Measurements from ENCODE around the gene ADM2. TPM values are rescaled to one million over a fixed set of nuclear protein-coding genes. Genes with fewer than 3 reads are reported as not detected.

ADM2 gene
- total RNA-seq, 1 donor: 9.4 TPM

- Histone ChIP-seq H3K4me1 (ENCODE audit: insufficient read depth, low read length) (no peaks in the 10 kb centered on the region), H3K27me3 (ENCODE audit: insufficient read depth, low read length) (peaks cover 13% of the 10 kb centered on the region), H3K4me2 (ENCODE audit: insufficient read depth, low read length) (no peak overlapping the region), H3K36me3 (ENCODE audit: insufficient read depth, low read length) (no peaks in the 10 kb centered on the region), H3K79me2 (ENCODE audit: insufficient read depth, low read length) (no peaks in the 10 kb centered on the region), H3K9me3 (ENCODE audit: low read depth, low read length) (no peaks in the 10 kb centered on the region), H2AFZ (ENCODE audit: low read length) (no peak overlapping the region), H3K4me3 (ENCODE audit: insufficient read depth, low read length) (no peak overlapping the region), H4K20me1 (ENCODE audit: insufficient read depth, low read length) (no peaks in the 10 kb centered on the region), H3K27ac (ENCODE audit: low read depth, low read length) (no peak overlapping the region)
- peak; percentile 82 for DNase-seq (ENCODE audit: insufficient read length, low spot score, missing footprints)
- TF ChIP-seq CTCF (IDR thresholded peaks at IDR 0.05; ENCODE audit: extremely low read depth, low read depth, low read length): no peak
These were observed 2.9 kb downstream of the ADM2 start for GRCh38 chr22:50483977-50484853.

DNA sequence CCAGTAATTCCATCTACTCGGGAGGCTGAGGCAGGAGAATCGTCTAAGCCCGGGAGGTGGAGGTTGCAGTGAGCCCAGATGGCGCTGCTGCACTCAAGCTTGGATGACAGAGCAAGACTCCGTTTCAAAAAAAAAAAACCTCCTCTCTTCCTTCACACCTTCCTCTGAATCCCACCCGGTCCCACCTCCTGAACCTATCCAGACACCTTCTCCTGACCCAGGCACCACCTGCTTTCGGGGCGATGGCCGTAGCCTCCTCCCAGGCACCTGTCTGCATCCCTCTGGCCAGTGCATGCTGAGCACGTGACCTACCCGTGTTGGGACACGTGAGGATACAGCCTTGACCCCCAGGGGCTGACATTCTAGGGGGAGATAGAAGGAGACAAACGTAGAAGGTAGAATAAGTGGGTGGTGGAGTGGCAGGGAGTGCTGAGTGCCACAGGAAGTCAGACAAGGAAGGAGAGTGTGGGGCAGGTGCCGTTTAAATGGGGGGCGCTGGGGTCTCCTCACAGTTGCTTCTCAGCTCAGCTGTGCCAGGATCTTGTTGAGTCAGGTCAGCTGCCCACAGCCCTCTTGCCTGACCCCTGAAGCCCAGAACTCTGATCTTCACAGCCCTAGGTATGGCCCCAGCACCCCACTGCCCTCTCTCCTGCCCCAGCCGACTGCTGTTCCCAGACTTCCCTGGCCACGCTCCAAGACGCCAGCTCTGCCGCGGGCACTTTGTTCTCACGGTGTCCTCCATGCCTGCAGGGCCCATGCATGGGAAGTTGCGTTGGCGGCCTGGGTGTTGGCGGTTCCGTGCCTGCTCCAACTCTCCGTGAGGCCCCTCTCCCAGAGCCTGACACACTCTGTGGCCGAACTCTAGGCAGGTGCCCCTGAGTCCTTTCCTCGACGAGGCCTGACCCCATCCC is 4.1 kb downstream of the ADM2 start:
- peak; percentile 86 for DNase-seq (ENCODE audit: insufficient read length, low spot score, missing footprints)
- Histone ChIP-seq H3K4me1 (ENCODE audit: insufficient read depth, low read length) (no peaks in the 10 kb centered on the region), H3K9me3 (ENCODE audit: low read depth, low read length) (no peaks in the 10 kb centered on the region), H3K27me3 (ENCODE audit: insufficient read depth, low read length) (peaks cover 8% of the 10 kb centered on the region), H3K27ac (ENCODE audit: low read depth, low read length) (no peak overlapping the region), H3K4me3 (ENCODE audit: insufficient read depth, low read length) (no peak overlapping the region), H3K36me3 (ENCODE audit: insufficient read depth, low read length) (no peaks in the 10 kb centered on the region), H3K79me2 (ENCODE audit: insufficient read depth, low read length) (no peaks in the 10 kb centered on the region), H4K20me1 (ENCODE audit: insufficient read depth, low read length) (no peaks in the 10 kb centered on the region), H3K4me2 (ENCODE audit: insufficient read depth, low read length) (no peak overlapping the region), H2AFZ (ENCODE audit: low read length) (no peak overlapping the region)
- no peak for TF ChIP-seq CTCF (IDR thresholded peaks at IDR 0.05; ENCODE audit: extremely low read depth, low read depth, low read length)

DNA sequence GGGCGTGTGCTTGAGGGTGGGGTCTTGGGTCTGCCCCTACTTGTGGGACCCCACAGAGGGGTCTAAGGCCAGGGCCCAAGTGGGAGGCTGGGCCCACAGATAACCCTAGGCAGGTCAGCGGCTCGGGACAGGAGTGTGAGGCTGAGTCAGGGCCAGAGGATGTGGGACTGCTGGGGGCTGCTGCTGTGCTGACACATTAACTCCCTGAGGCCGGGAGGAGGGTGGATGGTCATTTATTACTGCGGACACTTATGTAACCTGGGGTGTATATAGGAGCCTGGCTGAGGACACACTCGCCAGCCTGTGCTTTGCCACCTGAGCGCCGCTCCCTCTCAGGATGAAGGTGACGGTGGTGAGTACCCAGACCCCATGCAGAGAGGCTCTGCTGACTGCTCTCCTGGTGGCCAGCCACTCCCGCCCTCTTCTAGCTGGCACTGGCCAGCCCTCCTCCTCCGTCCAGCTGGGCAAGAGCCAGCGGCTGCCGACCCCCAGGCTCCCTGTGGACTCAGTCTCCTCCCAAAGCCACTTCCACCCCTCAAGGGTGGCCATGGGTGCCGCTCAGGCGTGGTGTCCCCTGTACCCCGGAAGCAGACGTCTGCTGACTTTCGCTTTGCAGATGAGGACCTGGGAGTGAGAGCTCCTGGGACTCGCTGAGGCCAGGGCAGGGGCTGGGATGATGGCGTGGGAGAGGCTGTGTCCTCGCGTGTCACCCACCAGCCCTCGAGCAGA is 5.4 kb downstream of the ADM2 start, which contains the start of gene MIOX:
TSS of gene MIOX (plus strand) at position 299 of the 729 bp plus-strand sequence. CDS start at position 338, 39 bp downstream.
- no peaks in the 10 kb centered on the region for H4K20me1 ChIP-seq (ENCODE audit: insufficient read depth, low read length)
- no peak within 1 kb of the TSS for H2AFZ ChIP-seq (ENCODE audit: low read length)

More for the DNA sequence above, 5.4 kb downstream of the ADM2 start, which contains the start of gene MIOX:
- Histone ChIP-seq H3K27me3 (ENCODE audit: insufficient read depth, low read length) (no peaks in the 10 kb centered on the region), H3K4me3 (ENCODE audit: insufficient read depth, low read length) (peak within 1 kb of the TSS; percentile 13), H3K4me1 (ENCODE audit: insufficient read depth, low read length) (no peaks in the 10 kb centered on the region), H3K79me2 (ENCODE audit: insufficient read depth, low read length) (no peaks in the 10 kb centered on the region), H3K9me3 (ENCODE audit: low read depth, low read length) (no peaks in the 10 kb centered on the region), H3K4me2 (ENCODE audit: insufficient read depth, low read length) (peak within 1 kb of the TSS; percentile 33), H3K27ac (ENCODE audit: low read depth, low read length) (no peak within 1 kb of the TSS), H3K36me3 (ENCODE audit: insufficient read depth, low read length) (no peaks in the 10 kb centered on the region)
- no peak for TF ChIP-seq CTCF (IDR thresholded peaks at IDR 0.05; ENCODE audit: extremely low read depth, low read depth, low read length)
- peak; percentile 94 for DNase-seq (ENCODE audit: insufficient read length, low spot score, missing footprints)
